GM23248 (cell line): Measurements from ENCODE around the gene SYNGR3. TPM values are rescaled to one million over a fixed set of nuclear protein-coding genes. Genes with fewer than 3 reads are reported as not detected.

Experiments used
- DNase-seq: peaks from one replicate; pipeline ENCODE4 v3.0.0-alpha.2; 2015
- H2AFZ ChIP-seq: fragments of 200-600 bp; sonication (generic); 2 replicates; pipeline ENCODE4 v1.6.1; 2016; ENCODE audit warnings: antibody characterized with exemption
- H3F3A ChIP-seq: fragments of 200-600 bp; sonication (generic); 2 replicates; pipeline ENCODE4 v1.6.1; 2016; ENCODE audit warnings: mild to moderate bottlenecking, antibody characterized with exemption, mixed run types; ENCODE audit not compliant: insufficient read depth
- H3K27ac ChIP-seq: fragments of 200-600 bp; sonication (generic); 2 replicates; pipeline ENCODE4 v1.5.1; 2016; ENCODE audit warnings: mild to moderate bottlenecking
- H3K27me3 ChIP-seq: fragments of 200-600 bp; sonication (generic); replicated peaks from 2 replicates; pipeline ENCODE4 v1.6.1; 2016; ENCODE audit warnings: mild to moderate bottlenecking; ENCODE audit not compliant: insufficient read depth
- H3K36me3 ChIP-seq: fragments of 200-600 bp; sonication (generic); 2 replicates; pipeline ENCODE4 v1.6.1; 2016; ENCODE audit warnings: low read depth, mild to moderate bottlenecking
- H3K4me1 ChIP-seq: fragments of 200-600 bp; sonication (generic); 2 replicates; pipeline ENCODE4 v1.6.1; 2016; ENCODE audit warnings: mild to moderate bottlenecking; ENCODE audit not compliant: insufficient read depth
- H3K4me2 ChIP-seq: fragments of 200-600 bp; sonication (generic); one replicate; pipeline ENCODE4 v1.6.1; 2016; ENCODE audit warnings: mild to moderate bottlenecking; ENCODE audit not compliant: unreplicated experiment
- H3K4me3 ChIP-seq: fragments of 200-600 bp; sonication (generic); 2 replicates; pipeline ENCODE4 v1.5.1; 2016; ENCODE audit warnings: mild to moderate bottlenecking
- H3K79me2 ChIP-seq: fragments of 200-600 bp; sonication (generic); 2 replicates; pipeline ENCODE4 v1.6.1; 2016; ENCODE audit warnings: mild to moderate bottlenecking; ENCODE audit not compliant: insufficient read depth
- H3K9ac ChIP-seq: fragments of 200-600 bp; sonication (generic); 2 replicates; pipeline ENCODE4 v1.6.1; 2016; ENCODE audit warnings: mild to moderate bottlenecking
- H3K9me2 ChIP-seq: fragments of 200-600 bp; sonication (generic); 2 replicates; pipeline ENCODE4 v1.6.1; 2016; ENCODE audit warnings: mixed run types, mild to moderate bottlenecking, moderate library complexity; ENCODE audit not compliant: insufficient read depth
- H3K9me3 ChIP-seq: fragments of 200-600 bp; sonication (generic); one replicate; pipeline ENCODE4 v1.6.1; 2017; ENCODE audit warnings: low read depth
- H4K20me1 ChIP-seq: fragments of 200-600 bp; sonication (generic); 2 replicates; pipeline ENCODE4 v1.6.0; 2016; ENCODE audit not compliant: insufficient read depth
- EZH2 ChIP-seq: fragments of 200-600 bp; sonication (generic); IDR thresholded peaks from 2 replicates; pipeline ENCODE4 v1.6.1; 2018; ENCODE audit warnings: antibody characterized with exemption, mild to moderate bottlenecking; ENCODE audit not compliant: insufficient read depth, poor library complexity, severe bottlenecking
- EZH2phosphoT487 ChIP-seq: fragments of 200-600 bp; sonication (generic); IDR thresholded peaks from 2 replicates; pipeline ENCODE4 v1.6.1; 2018; ENCODE audit warnings: antibody characterized with exemption, moderate library complexity, mild to moderate bottlenecking, low read depth; ENCODE audit not compliant: insufficient read depth
- WGBS, 2 experiments: methylation state at CpG; one replicate each; pipeline ENCODE4 v1.1.6; 2015 to 2017; ENCODE audit warnings: low lambda C conversion rate in 2 of 2, low coverage in 1 of 2; ENCODE audit errors: missing lambda C conversion rate in 2 of 2; 5-methylcytosine and 5-hydroxymethylcytosine counted together
- in situ Hi-C: fragments of 300-500 bp; cut with MboI; formaldehyde crosslinking; loops from 2 replicates; pipeline ENCODE4 v1.15.0; 2020
- polyA plus RNA-seq: library from polyadenylated mRNA; unstranded; fragments of >200 nt; fragmentation: Nextera tagmentation; extraction: Ambion mirVana; gene quantifications from 2 replicates; pipeline ENCODE4 v1.2.1, GENCODE V29; 2016
- total RNA-seq: library from RNA; depleted of rRNA; stranded (reverse); fragments of >200 nt; shearing (Covaris generic); gene quantifications from 2 replicates; pipeline ENCODE4 v1.2.3, GENCODE V29; 2014

The SYNGR3 gene
- total and polyA plus RNA-seq, 2 experiments from 2014 or later: 0.22 to 1.3 TPM

DNA sequence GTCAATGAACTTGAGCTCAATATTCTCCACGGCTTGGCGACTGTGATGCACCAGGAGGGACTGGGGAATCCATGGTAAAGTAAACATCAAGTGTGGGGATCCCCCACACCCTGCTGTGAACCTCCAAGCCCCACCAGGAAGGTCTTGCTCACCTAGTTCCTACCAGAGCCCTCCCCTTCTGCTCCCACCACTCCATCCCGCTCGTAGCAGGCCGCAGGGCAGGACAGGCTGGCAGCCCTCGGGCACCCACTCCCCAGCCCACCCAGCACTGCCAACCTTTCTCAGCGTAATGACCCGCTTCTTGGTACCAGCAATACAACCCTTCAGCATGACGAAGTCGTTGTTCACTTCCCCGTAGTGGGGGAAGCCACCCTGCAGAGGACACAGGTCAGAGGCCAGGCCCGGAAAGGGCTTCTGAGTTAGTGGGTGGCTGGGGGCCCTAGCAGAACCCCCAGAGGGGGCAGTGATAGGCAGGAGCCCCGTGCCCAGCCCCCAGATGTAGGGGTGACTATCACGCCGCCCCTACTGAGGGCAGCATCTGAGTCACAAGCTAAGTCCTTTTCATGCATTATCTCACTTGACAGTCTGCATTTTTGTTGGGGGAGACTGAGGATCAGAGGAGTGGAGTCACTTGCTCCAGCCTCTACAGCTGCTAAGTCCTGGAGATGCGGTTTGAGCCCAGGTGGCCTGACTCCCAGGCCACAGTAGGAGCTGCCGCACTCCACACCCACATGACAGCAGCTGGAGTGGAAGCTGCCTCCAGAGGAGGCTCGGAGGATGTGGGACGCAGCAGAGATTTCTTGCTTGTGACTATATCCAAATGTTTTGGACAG, 44.0 kb upstream of the SYNGR3 start:
- Histone ChIP-seq H3K9me2 (no peaks in the 10 kb centered on the region), H2AFZ (no peak overlapping the region), H3K79me2 (no peaks in the 10 kb centered on the region), H3K27ac (no peak overlapping the region), H4K20me1 (no peaks in the 10 kb centered on the region), H3K4me2 (no peak overlapping the region), H3K4me1 (no peaks in the 10 kb centered on the region), H3K9ac (no peak overlapping the region), H3K9me3 (no peaks in the 10 kb centered on the region), H3F3A (no peaks in the 10 kb centered on the region), H3K36me3 (no peaks in the 10 kb centered on the region), H3K4me3 (no peak overlapping the region), H3K27me3 (no peaks in the 10 kb centered on the region)
- WGBS, 2 experiments: 69 to 71% methylated on average over 18 to 19 of the region's 19 CpGs
- no peak for DNase-seq
- TF ChIP-seq EZH2 (no peak), EZH2phosphoT487 (no peak)
- in situ Hi-C loops: no loop called here

DNA sequence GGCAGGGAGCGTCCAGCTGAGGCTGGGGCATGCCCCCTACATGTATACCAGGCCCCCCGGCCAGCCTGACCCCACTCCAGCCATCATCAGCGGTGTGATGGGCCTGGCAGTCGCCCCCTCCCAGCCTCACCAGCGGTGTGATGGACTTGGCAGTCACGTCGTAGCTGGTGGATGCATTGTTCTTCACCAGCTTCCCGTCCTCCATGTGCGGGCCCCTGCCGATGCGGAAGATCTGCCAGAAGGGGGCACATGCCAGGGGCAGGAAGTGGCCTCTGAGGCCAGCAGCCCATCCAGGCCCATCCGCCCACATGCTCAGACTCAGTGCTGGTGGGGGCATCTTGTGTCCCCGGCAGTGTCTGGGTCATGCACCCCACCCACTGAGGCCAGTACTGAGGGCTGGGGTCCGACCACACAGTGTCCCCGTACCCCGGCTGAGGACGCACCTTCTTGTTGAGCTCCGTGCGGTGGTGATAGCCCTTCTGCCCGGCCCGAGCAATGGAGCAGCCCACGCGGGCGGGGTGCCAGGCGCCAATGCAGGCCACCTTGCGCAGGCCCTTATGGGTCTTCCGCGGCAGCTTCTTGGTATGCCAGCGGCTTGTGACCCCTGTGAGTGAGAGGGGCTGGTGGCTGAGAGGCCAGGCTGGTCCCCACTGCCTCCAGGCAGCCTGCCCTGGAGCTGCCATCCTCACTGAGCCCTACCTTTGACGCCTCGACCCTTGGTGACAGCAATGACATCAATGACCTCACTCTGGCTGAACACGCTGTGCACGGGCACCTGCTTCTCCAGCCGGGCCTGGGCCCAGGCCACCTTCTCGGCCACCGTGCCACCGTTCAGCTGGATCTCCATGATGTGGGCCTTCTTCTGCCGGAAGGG, 43.0 kb upstream of the SYNGR3 start:
- H2AFZ ChIP-seq: no peak overlapping the region
- H3K4me1 ChIP-seq: no peaks in the 10 kb centered on the region
- H3F3A ChIP-seq: no peaks in the 10 kb centered on the region
- no peaks in the 10 kb centered on the region for H3K27me3 ChIP-seq
- WGBS, 2 experiments: 84 to 87% methylated on average over 33 of the region's 38 CpGs
- DNase-seq: no peak
- no peaks in the 10 kb centered on the region for H3K36me3 ChIP-seq
- no peaks in the 10 kb centered on the region for H3K79me2 ChIP-seq
- in situ Hi-C loops: no loop called here
- no peak overlapping the region for H3K27ac ChIP-seq
- H3K4me3 ChIP-seq: no peak overlapping the region
- no peak for TF ChIP-seq EZH2
- no peak for TF ChIP-seq EZH2phosphoT487
- H3K9ac ChIP-seq: no peak overlapping the region
- no peaks in the 10 kb centered on the region for H3K9me3 ChIP-seq
- no peak overlapping the region for H3K4me2 ChIP-seq
- no peaks in the 10 kb centered on the region for H4K20me1 ChIP-seq
- H3K9me2 ChIP-seq: no peaks in the 10 kb centered on the region

DNA sequence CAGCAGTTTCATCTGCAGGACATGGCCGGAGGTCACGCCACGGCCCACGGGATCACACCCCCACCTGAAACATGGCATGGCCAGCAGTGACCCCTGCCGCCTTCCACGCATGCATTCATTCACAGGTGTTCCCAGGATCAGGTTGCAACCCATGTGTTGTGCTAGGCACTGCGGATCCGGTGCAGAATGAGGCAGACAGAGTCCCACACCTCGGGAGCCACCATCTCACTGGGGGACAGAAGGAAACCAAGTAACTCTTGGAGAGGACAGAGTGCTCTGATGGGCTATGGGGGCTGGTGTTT, 42.5 kb upstream of the SYNGR3 start:
- 73 to 78% methylated on average over 9 of the region's 9 CpGs for WGBS, 2 experiments
- Histone ChIP-seq H3K4me2 (no peak overlapping the region), H3K27ac (no peak overlapping the region), H3K9me3 (no peaks in the 10 kb centered on the region), H3K4me1 (no peaks in the 10 kb centered on the region), H3K79me2 (no peaks in the 10 kb centered on the region), H3K9ac (no peak overlapping the region), H4K20me1 (no peaks in the 10 kb centered on the region), H3F3A (no peaks in the 10 kb centered on the region), H2AFZ (no peak overlapping the region), H3K27me3 (no peaks in the 10 kb centered on the region), H3K9me2 (no peaks in the 10 kb centered on the region), H3K36me3 (no peaks in the 10 kb centered on the region), H3K4me3 (no peak overlapping the region)
- no peak for TF ChIP-seq EZH2phosphoT487
- in situ Hi-C loops: no loop called here
- no peak for DNase-seq

DNA sequence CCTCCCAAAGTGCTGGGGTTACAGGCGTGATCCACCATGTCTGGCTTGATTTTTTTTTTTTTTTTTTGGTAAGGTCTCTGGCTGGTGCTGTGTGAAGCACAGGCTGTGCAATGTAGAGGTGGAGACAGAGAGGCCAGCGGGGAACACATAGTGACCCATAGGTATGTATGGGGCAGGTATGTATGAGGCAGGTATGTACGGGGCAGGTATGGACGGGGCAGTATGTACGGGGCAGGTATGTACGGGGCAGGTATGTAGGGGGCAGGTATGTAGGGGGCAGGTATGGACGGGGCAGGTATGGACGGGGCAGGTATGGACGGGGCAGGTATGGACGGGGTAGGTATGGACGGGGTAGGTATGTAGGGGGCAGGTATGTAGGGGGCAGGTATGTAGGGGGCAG, 40.3 kb upstream of the SYNGR3 start:
- TF ChIP-seq EZH2phosphoT487: no peak
- no peak for TF ChIP-seq EZH2
- no peak for DNase-seq
- Histone ChIP-seq H2AFZ (no peak overlapping the region), H3K4me2 (no peak overlapping the region), H3K4me3 (no peak overlapping the region), H3K36me3 (no peaks in the 10 kb centered on the region), H3K9me2 (no peaks in the 10 kb centered on the region), H3K9ac (no peak overlapping the region), H3K4me1 (no peaks in the 10 kb centered on the region), H3K27ac (no peak overlapping the region), H3K79me2 (no peaks in the 10 kb centered on the region), H3K27me3 (no peaks in the 10 kb centered on the region), H3F3A (no peaks in the 10 kb centered on the region), H4K20me1 (no peaks in the 10 kb centered on the region), H3K9me3 (no peaks in the 10 kb centered on the region)
- WGBS, 2 experiments: 77 to 78% methylated on average over 8 to 11 of the region's 11 CpGs
- in situ Hi-C loops: no loop called here
